Hepatocyte (in vitro differentiated cells): ENCODE data around the gene A3GALT2. TPM values are rescaled to one million over a fixed set of nuclear protein-coding genes. Genes with fewer than 3 reads are reported as not detected.

ENCODE experiments used
- DNase-seq: peaks from one replicate; pipeline ENCODE4 v3.0.0-alpha.2; 2016; ENCODE audit warnings: low spot score
- H2AFZ ChIP-seq: fragments of 200-600 bp; sonication (generic); 2 replicates; pipeline ENCODE4 v1.6.0; 2016; ENCODE audit warnings: antibody characterized with exemption, mild to moderate bottlenecking
- H3K27ac ChIP-seq: fragments of 200-600 bp; sonication (generic); 2 replicates; pipeline ENCODE4 v1.5.1; 2016; ENCODE audit warnings: mild to moderate bottlenecking
- H3K27me3 ChIP-seq: fragments of 200-600 bp; sonication (generic); 2 replicates; pipeline ENCODE4 v1.6.1; 2016
- H3K36me3 ChIP-seq: fragments of 200-600 bp; sonication (generic); replicated peaks from 2 replicates; pipeline ENCODE4 v1.5.1; 2016; ENCODE audit warnings: low read depth; ENCODE audit not compliant: insufficient read depth
- H3K4me1 ChIP-seq: fragments of 200-600 bp; sonication (generic); 2 replicates; pipeline ENCODE4 v1.5.1; 2016; ENCODE audit warnings: mild to moderate bottlenecking, moderate library complexity; ENCODE audit not compliant: insufficient read depth
- H3K4me2 ChIP-seq: fragments of 200-600 bp; sonication (generic); 2 replicates; pipeline ENCODE4 v1.6.0; 2016
- H3K4me3 ChIP-seq: fragments of 200-600 bp; sonication (generic); 2 replicates; pipeline ENCODE4 v1.5.1; 2016; ENCODE audit warnings: mild to moderate bottlenecking
- H3K79me2 ChIP-seq: fragments of 200-600 bp; sonication (generic); 2 replicates; pipeline ENCODE4 v1.6.0; 2017; ENCODE audit warnings: mild to moderate bottlenecking
- H3K9me2 ChIP-seq: fragments of 200-600 bp; sonication (generic); replicated peaks from 2 replicates; pipeline ENCODE4 v1.6.0; 2017; ENCODE audit warnings: mild to moderate bottlenecking; ENCODE audit not compliant: insufficient read depth
- H3K9me3 ChIP-seq: fragments of 200-600 bp; sonication (generic); 2 replicates; pipeline ENCODE4 v1.5.1; 2016; ENCODE audit warnings: low read depth, mild to moderate bottlenecking
- H4K20me1 ChIP-seq: fragments of 200-600 bp; sonication (generic); 2 replicates; pipeline ENCODE4 v1.6.0; 2016; ENCODE audit warnings: mild to moderate bottlenecking; ENCODE audit not compliant: insufficient read depth, poor library complexity, severe bottlenecking
- CTCF ChIP-seq: fragments of 200-600 bp; sonication (generic); IDR thresholded peaks from 2 replicates; pipeline ENCODE4 v1.5.1; 2016; ENCODE audit warnings: antibody characterized with exemption, mild to moderate bottlenecking; ENCODE audit not compliant: poor library complexity
- EZH2 ChIP-seq: fragments of 200-600 bp; sonication (generic); IDR thresholded peaks from 2 replicates; pipeline ENCODE4 v1.6.1; 2016; ENCODE audit warnings: antibody characterized with exemption, mild to moderate bottlenecking, borderline replicate concordance
- EZH2phosphoT487 ChIP-seq: fragments of 200-600 bp; sonication (generic); IDR thresholded peaks from one replicate; pipeline ENCODE4 v1.6.1; 2018; ENCODE audit warnings: antibody characterized with exemption, mild to moderate bottlenecking, low read depth, moderate library complexity; ENCODE audit not compliant: unreplicated experiment, severe bottlenecking
- WGBS: methylation state at CpG from one replicate; pipeline ENCODE4 v1.1.6; 2016; ENCODE audit warnings: low lambda C conversion rate; ENCODE audit errors: missing lambda C conversion rate; 5-methylcytosine and 5-hydroxymethylcytosine counted together
- polyA plus RNA-seq: library from polyadenylated mRNA; unstranded; fragments of >200 nt; fragmentation: Nextera tagmentation; extraction: Ambion mirVana; gene quantifications from 2 replicates; pipeline ENCODE4 v1.2.1, GENCODE V29; 2016
- total RNA-seq: library from RNA; depleted of rRNA; stranded (reverse); fragments of >200 nt; gene quantifications from 2 replicates; pipeline ENCODE4 v1.2.3, GENCODE V29; 2014

The A3GALT2 gene
- total and polyA plus RNA-seq, 2 experiments from 2014 or later, result not detected

- H3K27me3 ChIP-seq, result no peaks in the 10 kb centered on the region
- WGBS, result 88% methylated on average over 5 of the region's 5 CpGs
- H3K9me3 ChIP-seq, result no peaks in the 10 kb centered on the region
- no peak overlapping the region for H2AFZ ChIP-seq
- H3K4me2 ChIP-seq, result no peak overlapping the region
- no peak overlapping the region for H3K4me3 ChIP-seq
- no peaks in the 10 kb centered on the region for H3K9me2 ChIP-seq
- H3K27ac ChIP-seq, result no peak overlapping the region
- no peaks in the 10 kb centered on the region for H3K4me1 ChIP-seq
- no peak for DNase-seq
- TF ChIP-seq EZH2 (no peak), CTCF (no peak), EZH2phosphoT487 (no peak)
- H3K36me3 ChIP-seq, result no peaks in the 10 kb centered on the region
- peaks cover 95% of the 10 kb centered on the region for H3K79me2 ChIP-seq
- H4K20me1 ChIP-seq, result peaks cover 93% of the 10 kb centered on the region
Measured at GRCh38 chr1:33269621-33270020, 51.3 kb downstream of the A3GALT2 start.

GRCh38 chr1:33268927-33269610 is 51.8 kb downstream of the A3GALT2 start:
- TF ChIP-seq CTCF, result no peak
- TF ChIP-seq EZH2phosphoT487, result no peak
- no peak for TF ChIP-seq EZH2
- H3K4me2 ChIP-seq, result no peak overlapping the region
- no peaks in the 10 kb centered on the region for H3K4me1 ChIP-seq
- peaks cover 93% of the 10 kb centered on the region for H4K20me1 ChIP-seq
- H2AFZ ChIP-seq, result no peak overlapping the region
- H3K4me3 ChIP-seq, result no peak overlapping the region
- WGBS, result 95% methylated on average over 5 of the region's 5 CpGs
- H3K9me2 ChIP-seq, result no peaks in the 10 kb centered on the region
- H3K79me2 ChIP-seq, result peaks cover 97% of the 10 kb centered on the region
- no peaks in the 10 kb centered on the region for H3K9me3 ChIP-seq
- no peaks in the 10 kb centered on the region for H3K36me3 ChIP-seq
- DNase-seq, result no peak
- no peak overlapping the region for H3K27ac ChIP-seq
- no peaks in the 10 kb centered on the region for H3K27me3 ChIP-seq

- Histone ChIP-seq H2AFZ (no peak overlapping the region), H3K9me2 (no peaks in the 10 kb centered on the region), H3K4me1 (no peaks in the 10 kb centered on the region), H3K4me3 (no peak overlapping the region), H3K9me3 (no peaks in the 10 kb centered on the region), H3K36me3 (no peaks in the 10 kb centered on the region), H3K79me2 (peaks cover 97% of the 10 kb centered on the region), H3K4me2 (no peak overlapping the region), H3K27me3 (no peaks in the 10 kb centered on the region), H3K27ac (no peak overlapping the region), H4K20me1 (peaks cover 93% of the 10 kb centered on the region)
- TF ChIP-seq CTCF (no peak), EZH2phosphoT487 (no peak), EZH2 (no peak)
- DNase-seq, result no peak
- 92% methylated on average over 2 of the region's 2 CpGs for WGBS
Measured at GRCh38 chr1:33268457-33268856, 52.4 kb downstream of the A3GALT2 start.
